ENCODE results near the gene TRIP12. TPM values are rescaled to one million over a fixed set of nuclear protein-coding genes. Genes with fewer than 3 reads are reported as not detected.
"Not testable (repeated sequence)": the region's sequence is repeated elsewhere in the genome, so short reads cannot be mapped to it uniquely, and the experiment has no call there.

Gene TRIP12
- total and polyA plus RNA-seq, 2 of the 4 experiments (the other 2 are of a cell fraction) = 51.6 to 209 TPM

DNA sequence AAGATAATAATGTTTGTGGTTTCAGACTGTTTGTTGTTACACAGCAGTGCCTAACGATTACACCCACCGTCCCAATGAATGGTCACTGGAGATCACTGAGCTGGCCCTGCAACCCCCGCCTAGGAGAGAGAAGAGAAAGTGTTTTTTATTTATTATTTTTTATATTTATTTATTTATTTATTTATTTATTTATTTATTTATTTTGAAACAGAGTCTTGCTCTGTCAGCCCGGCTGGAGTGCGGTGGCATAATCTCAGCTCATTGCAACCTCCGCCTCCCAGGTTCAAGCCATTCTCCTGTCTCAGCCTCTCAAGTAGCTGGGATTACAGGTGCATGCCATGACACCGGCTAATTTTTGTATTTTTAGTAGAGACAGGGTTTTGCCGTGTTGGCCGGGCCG, 164.3 kb downstream of the TRIP12 start:
- H2AFZ ChIP-seq (replicated peaks; ENCODE audit: low read length, poor library complexity); H2BK15ac ChIP-seq (ENCODE audit: low read depth, low read length); H3K79me1 ChIP-seq (ENCODE audit: low read depth in 1 of 2, low read length in 2 of 2); POLR2A ChIA-PET (ENCODE audit: unreplicated experiment); H3K4ac ChIP-seq (ENCODE audit: low read depth, low read length); H4K8ac ChIP-seq (ENCODE audit: low read depth in 2 of 2, low read length in 2 of 2); dilution Hi-C loops (cut with HindIII; ENCODE audit: low sequenced_read_pairs, unreplicated experiment); H3K4me3 ChIP-seq (ENCODE audit: insufficient read depth, low read depth, low read length); H3K4me1 ChIP-seq (ENCODE audit: control insufficient read depth, insufficient read depth, low read length); H3K4me2 ChIP-seq (ENCODE audit: low read depth, low read length); H4K91ac ChIP-seq (ENCODE audit: insufficient read depth, low read depth, low read length); H2AK5ac ChIP-seq (ENCODE audit: low read depth, low read length); ATAC-seq (ENCODE audit: low read depth); BruUV-seq (replicated peaks); H3K36me3 ChIP-seq (ENCODE audit: control insufficient read depth, insufficient read depth, low read length); H2AK9ac ChIP-seq (replicated peaks; ENCODE audit: low read depth, low read length, poor library complexity); H2BK5ac ChIP-seq (ENCODE audit: low read depth, low read length, poor library complexity, severe bottlenecking); H3K14ac ChIP-seq (replicated peaks; ENCODE audit: low read depth, low read length); H2BK20ac ChIP-seq (ENCODE audit: low read depth, low read length); intact Hi-C loops (cut with micrococcal nuclease); H3K9me1 ChIP-seq (ENCODE audit: insufficient read depth, low read length); H3K23ac ChIP-seq (ENCODE audit: low read depth, low read length); H3K56ac ChIP-seq (ENCODE audit: extremely low read depth, insufficient read depth, low read length); H3K18ac ChIP-seq (ENCODE audit: low read depth, low read length); H4K20me1 ChIP-seq (ENCODE audit: insufficient read depth, low read length); in situ Hi-C loops (cut with MboI; ENCODE audit: low sequenced_read_pairs); H3K27me3 ChIP-seq (ENCODE audit: control insufficient read depth, insufficient read depth, low read length); H3K9me3 ChIP-seq (ENCODE audit: control insufficient read depth, insufficient read depth, low read length); H2BK120ac ChIP-seq (ENCODE audit: low read depth, low read length); DNase-seq; H3K9ac ChIP-seq (ENCODE audit: low read depth, low read length); H4K5ac ChIP-seq (ENCODE audit: low read depth, low read length); H3K27ac ChIP-seq (ENCODE audit: insufficient read depth, low read length): not testable (repeated sequence)
- CTCF ChIA-PET = interaction anchor here (1.2 kb wide), 1 partner anchor 24 kb away, joined by 3 read pairs; no protein-coding TSS in a partner anchor
- WGBS, 2 experiments (ENCODE audit: extremely low coverage in 2 of 2, insufficient read length in 1 of 2) = no CpG with 5 or more reads among the region's 10 CpGs
